WTC11 (cell line): ENCODE measurements around the gene RHEB.

ENCODE experiments used
- FOXK1 ChIP-seq: sonication (generic); formaldehyde crosslinking; IDR thresholded peaks from 2 replicates; pipeline ENCODE4 v1.8.0; 2022; ENCODE audit warnings: mild to moderate bottlenecking, moderate library complexity, missing genetic modification reagents
- JAZF1 ChIP-seq: fragments of 250-450 bp; sonication (Bioruptor Pico); IDR thresholded peaks from 2 replicates; pipeline ENCODE4 v1.9.0; 2021; ENCODE audit warnings: moderate library complexity, mild to moderate bottlenecking, inconsistent platforms
- NFE2L1 ChIP-seq: sonication (generic); formaldehyde crosslinking; IDR thresholded peaks from 2 replicates; pipeline ENCODE4 v1.8.1; 2023; ENCODE audit warnings: missing genetic modification reagents
- NR2C2 ChIP-seq: sonication (generic); formaldehyde crosslinking; IDR thresholded peaks from 2 replicates; pipeline ENCODE4 v1.8.0; 2022; ENCODE audit warnings: mild to moderate bottlenecking, missing genetic modification reagents
- NR3C1 ChIP-seq: sonication (generic); formaldehyde crosslinking; conservative IDR thresholded peaks from 2 replicates; pipeline ENCODE4 v1.8.1; 2023; ENCODE audit warnings: low read depth, mild to moderate bottlenecking, missing genetic modification reagents
- RELA ChIP-seq: sonication (generic); formaldehyde crosslinking; IDR thresholded peaks from 2 replicates; pipeline ENCODE4 v1.8.1; 2022; ENCODE audit warnings: missing genetic modification reagents, mild to moderate bottlenecking, borderline replicate concordance
- SP1 ChIP-seq: sonication (generic); formaldehyde crosslinking; conservative IDR thresholded peaks from 2 replicates; pipeline ENCODE4 v1.8.1; 2022; ENCODE audit warnings: missing genetic modification reagents
- ZNF232 ChIP-seq: sonication (generic); formaldehyde crosslinking; IDR thresholded peaks from 2 replicates; pipeline ENCODE4 v1.8.0; 2022; ENCODE audit warnings: mild to moderate bottlenecking, missing genetic modification reagents
- TF ChIP-seq, protein P1 (sequence below): fragments of 200-600 bp; IDR thresholded peaks from 2 replicates; pipeline ENCODE4 v1.8.0; 2022; ENCODE audit warnings: antibody characterized with exemption
- TF ChIP-seq, protein P2 (sequence below): sonication (generic); formaldehyde crosslinking; conservative IDR thresholded peaks from 2 replicates; pipeline ENCODE4 v1.8.1; 2023; ENCODE audit warnings: mild to moderate bottlenecking, low read depth, missing genetic modification reagents, moderate library complexity
- TF ChIP-seq, protein P3 (sequence below): sonication (generic); formaldehyde crosslinking; IDR thresholded peaks from 2 replicates; pipeline ENCODE4 v1.8.1; 2023; ENCODE audit warnings: mild to moderate bottlenecking, missing genetic modification reagents
- TF ChIP-seq, protein P4 (sequence below): sonication (generic); formaldehyde crosslinking; IDR thresholded peaks from 2 replicates; pipeline ENCODE4 v1.8.0; 2022; ENCODE audit warnings: mild to moderate bottlenecking, missing genetic modification reagents
- TF ChIP-seq, protein P5 (sequence below): sonication (generic); formaldehyde crosslinking; conservative IDR thresholded peaks from 2 replicates; pipeline ENCODE4 v1.8.1; 2022; ENCODE audit warnings: mild to moderate bottlenecking, missing genetic modification reagents

DNA sequence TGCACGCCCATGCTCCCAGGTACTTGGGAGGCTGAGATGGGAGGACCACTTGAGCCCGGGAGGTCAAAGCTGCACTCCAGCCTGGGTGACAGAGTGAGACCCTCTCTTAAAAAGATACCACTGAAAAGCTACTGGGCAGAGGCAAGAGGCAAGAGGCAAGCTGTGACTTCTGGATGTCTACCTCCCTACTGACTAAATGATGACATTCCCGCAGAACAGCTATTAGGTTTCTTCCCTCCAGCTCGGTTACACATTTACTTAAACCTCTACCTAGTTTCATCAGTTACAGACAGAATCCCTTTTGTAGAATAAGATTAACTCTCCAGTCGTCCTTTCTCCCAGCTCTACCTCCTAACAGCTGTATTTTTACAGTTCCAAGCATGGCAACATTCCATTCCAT, 21.2 kb downstream of the RHEB start:
- TF ChIP-seq, protein P1, sequence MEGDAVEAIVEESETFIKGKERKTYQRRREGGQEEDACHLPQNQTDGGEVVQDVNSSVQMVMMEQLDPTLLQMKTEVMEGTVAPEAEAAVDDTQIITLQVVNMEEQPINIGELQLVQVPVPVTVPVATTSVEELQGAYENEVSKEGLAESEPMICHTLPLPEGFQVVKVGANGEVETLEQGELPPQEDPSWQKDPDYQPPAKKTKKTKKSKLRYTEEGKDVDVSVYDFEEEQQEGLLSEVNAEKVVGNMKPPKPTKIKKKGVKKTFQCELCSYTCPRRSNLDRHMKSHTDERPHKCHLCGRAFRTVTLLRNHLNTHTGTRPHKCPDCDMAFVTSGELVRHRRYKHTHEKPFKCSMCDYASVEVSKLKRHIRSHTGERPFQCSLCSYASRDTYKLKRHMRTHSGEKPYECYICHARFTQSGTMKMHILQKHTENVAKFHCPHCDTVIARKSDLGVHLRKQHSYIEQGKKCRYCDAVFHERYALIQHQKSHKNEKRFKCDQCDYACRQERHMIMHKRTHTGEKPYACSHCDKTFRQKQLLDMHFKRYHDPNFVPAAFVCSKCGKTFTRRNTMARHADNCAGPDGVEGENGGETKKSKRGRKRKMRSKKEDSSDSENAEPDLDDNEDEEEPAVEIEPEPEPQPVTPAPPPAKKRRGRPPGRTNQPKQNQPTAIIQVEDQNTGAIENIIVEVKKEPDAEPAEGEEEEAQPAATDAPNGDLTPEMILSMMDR = no peak
- TF ChIP-seq SP1 (CRISPR knock-in tag) (no peak), FOXK1 (CRISPR knock-in tag) (no peak), NFE2L1 (no peak), NR2C2 (CRISPR knock-in tag) (no peak), ZNF232 (CRISPR knock-in tag) (no peak), NR3C1 (no peak), RELA (no peak), JAZF1 (no peak)
- TF ChIP-seq, protein P2, sequence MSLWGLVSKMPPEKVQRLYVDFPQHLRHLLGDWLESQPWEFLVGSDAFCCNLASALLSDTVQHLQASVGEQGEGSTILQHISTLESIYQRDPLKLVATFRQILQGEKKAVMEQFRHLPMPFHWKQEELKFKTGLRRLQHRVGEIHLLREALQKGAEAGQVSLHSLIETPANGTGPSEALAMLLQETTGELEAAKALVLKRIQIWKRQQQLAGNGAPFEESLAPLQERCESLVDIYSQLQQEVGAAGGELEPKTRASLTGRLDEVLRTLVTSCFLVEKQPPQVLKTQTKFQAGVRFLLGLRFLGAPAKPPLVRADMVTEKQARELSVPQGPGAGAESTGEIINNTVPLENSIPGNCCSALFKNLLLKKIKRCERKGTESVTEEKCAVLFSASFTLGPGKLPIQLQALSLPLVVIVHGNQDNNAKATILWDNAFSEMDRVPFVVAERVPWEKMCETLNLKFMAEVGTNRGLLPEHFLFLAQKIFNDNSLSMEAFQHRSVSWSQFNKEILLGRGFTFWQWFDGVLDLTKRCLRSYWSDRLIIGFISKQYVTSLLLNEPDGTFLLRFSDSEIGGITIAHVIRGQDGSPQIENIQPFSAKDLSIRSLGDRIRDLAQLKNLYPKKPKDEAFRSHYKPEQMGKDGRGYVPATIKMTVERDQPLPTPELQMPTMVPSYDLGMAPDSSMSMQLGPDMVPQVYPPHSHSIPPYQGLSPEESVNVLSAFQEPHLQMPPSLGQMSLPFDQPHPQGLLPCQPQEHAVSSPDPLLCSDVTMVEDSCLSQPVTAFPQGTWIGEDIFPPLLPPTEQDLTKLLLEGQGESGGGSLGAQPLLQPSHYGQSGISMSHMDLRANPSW = no peak
- TF ChIP-seq, protein P3, sequence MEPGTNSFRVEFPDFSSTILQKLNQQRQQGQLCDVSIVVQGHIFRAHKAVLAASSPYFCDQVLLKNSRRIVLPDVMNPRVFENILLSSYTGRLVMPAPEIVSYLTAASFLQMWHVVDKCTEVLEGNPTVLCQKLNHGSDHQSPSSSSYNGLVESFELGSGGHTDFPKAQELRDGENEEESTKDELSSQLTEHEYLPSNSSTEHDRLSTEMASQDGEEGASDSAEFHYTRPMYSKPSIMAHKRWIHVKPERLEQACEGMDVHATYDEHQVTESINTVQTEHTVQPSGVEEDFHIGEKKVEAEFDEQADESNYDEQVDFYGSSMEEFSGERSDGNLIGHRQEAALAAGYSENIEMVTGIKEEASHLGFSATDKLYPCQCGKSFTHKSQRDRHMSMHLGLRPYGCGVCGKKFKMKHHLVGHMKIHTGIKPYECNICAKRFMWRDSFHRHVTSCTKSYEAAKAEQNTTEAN (CRISPR knock-in tag) = no peak
- TF ChIP-seq, protein P4, sequence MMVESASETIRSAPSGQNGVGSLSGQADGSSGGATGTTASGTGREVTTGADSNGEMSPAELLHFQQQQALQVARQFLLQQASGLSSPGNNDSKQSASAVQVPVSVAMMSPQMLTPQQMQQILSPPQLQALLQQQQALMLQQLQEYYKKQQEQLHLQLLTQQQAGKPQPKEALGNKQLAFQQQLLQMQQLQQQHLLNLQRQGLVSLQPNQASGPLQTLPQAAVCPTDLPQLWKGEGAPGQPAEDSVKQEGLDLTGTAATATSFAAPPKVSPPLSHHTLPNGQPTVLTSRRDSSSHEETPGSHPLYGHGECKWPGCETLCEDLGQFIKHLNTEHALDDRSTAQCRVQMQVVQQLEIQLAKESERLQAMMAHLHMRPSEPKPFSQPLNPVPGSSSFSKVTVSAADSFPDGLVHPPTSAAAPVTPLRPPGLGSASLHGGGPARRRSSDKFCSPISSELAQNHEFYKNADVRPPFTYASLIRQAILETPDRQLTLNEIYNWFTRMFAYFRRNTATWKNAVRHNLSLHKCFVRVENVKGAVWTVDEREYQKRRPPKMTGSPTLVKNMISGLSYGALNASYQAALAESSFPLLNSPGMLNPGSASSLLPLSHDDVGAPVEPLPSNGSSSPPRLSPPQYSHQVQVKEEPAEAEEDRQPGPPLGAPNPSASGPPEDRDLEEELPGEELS (CRISPR knock-in tag) = no peak
- TF ChIP-seq, protein P5, sequence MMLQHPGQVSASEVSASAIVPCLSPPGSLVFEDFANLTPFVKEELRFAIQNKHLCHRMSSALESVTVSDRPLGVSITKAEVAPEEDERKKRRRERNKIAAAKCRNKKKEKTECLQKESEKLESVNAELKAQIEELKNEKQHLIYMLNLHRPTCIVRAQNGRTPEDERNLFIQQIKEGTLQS = no peak
